HG03159 (cell line): ENCODE measurements around the gene ACSS1.

Experiments used
- ATAC-seq: cut with Tn5 transposase; IDR thresholded peaks from one replicate; pipeline ENCODE4 v1.9.1; 2021; ENCODE audit warnings: mild to moderate bottlenecking, moderate library complexity; ENCODE audit not compliant: unreplicated experiment

ACSS1 gene

DNA sequence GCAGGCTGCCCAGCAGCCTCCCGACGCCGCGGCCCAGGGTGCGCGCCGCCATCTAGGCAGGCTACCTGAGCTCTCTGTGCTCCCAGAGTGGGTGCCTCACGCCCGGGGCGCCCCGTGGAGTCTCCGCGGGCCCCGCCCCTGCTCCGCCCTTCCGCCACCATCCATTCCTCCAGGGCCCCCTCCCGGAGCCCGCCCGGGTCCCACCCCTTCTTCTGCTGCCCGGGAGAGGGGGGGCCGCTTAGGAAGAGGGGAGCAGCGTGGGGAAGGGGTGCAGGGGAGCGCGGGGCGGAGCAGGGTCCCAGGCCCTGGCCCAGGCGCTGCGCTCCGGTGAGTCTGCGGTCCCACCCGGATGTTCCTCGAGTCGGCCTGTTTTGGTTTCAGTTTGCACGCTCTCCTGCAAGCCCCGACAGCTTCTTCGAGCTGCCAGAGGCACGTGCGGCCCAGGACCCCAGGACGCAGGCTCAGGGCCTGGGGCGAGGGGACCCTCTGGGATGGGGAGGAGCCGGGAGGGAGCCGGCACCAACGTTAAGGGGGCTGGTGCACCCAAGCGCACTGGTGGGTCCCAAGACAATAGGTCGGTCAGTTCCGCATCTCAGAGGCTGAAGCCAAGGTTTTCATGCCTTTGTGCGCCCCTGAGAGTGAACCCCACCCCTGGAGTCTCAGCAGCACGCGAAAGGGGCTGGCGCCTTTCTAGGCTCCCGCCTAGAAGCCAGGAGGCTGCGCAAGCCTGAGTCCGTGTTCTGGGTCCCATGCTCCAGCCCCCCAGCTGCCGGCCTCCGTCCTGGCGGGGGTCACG, at the start of gene ACSS1:
Gene ACSS1 (minus strand): TSS at position 89 of the 796 bp plus-strand sequence. CDS start 37 bp downstream, at position 52.
- ATAC-seq: peak; percentile 64

- ATAC-seq: no peak
Observed at GRCh38 chr20:25103526-25103925, 45.6 kb upstream of the ACSS1 start.

DNA sequence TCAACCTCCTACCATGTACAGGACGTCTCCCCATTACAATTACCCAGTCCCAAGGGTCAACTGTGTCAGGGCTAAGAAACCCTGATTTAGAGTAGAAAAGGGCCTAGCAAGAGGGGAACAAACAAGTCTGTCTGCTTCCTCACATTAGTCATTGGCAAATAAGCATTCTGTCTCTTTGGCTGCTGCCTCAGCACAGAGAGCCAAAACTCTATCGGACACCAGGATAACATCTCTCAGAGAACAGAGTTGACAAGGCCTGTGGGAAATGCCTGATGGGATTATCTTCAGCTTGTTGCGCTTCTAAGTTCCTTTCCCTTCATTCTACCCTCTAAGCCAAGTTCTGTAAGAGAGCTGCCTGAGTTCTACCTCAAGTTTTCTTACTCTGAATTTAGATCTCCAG, 43.0 kb upstream of the ACSS1 start:
- ATAC-seq: no peak

DNA sequence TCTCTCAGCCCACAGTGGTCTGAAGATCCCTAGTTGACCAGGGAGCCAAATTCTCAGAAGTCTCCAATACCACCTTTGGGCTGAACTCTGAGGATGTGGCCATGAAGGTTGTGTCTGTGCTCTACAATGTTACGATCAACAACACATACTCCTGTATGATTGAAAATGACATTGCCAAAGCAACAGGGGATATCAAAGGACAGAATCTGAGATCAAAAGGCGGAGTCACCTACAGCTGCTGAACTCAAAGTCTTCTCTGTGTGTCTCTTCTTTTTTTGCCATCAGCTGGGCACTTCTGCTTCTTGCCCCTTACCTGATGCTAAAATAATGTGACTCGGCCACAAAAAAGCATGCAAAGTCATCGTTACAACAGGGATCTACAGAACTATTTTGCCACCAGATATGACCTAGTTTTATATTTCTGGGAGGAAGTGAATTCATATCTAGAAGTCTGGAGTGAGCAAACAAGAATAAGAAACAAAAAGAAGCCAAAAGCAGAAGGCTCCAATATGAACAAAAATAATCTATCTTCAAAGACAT, 41.7 kb upstream of the ACSS1 start:
- ATAC-seq: no peak

DNA sequence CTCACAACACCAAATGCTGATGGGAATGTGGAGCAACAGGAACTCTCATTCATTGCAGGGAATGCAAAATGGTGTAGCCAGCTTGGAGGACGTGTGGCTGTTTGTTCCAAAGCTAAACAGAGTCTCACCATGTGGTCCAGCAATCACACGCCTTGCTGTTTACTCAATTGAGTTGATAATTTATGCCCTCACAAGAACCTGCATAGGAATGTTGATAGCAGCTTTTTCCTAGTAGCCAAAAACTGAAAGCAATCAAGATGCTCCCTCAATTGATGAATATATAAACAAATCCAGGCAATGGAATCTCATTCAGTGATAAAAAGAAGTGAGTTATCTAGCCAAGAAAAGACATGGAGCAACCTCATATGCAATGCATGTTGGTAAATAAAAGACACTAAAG, 39.6 kb upstream of the ACSS1 start:
- no peak for ATAC-seq

- ATAC-seq: peak; percentile 83
Observed at GRCh38 chr20:25090492-25091429, 32.8 kb upstream of the ACSS1 start.

DNA sequence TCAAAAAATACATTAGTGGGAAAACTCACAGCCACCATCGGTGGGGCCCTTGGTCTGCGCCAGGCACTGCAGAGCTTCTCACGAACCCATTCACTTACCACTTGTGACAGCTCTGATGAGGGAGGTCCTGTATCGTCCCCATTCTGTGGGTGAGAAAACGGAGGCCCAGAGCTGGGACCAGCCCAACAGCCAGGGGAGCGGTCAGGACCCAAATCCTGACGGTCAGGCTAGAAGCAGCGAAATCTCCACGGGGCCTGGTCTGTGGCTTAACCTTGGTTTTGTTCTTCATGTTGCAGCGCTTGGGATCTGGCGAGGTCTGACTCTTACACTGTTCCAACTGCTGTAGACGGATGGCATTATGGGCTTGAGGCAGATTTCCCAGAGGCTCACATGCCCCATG, 31.7 kb upstream of the ACSS1 start:
- ATAC-seq: no peak

DNA sequence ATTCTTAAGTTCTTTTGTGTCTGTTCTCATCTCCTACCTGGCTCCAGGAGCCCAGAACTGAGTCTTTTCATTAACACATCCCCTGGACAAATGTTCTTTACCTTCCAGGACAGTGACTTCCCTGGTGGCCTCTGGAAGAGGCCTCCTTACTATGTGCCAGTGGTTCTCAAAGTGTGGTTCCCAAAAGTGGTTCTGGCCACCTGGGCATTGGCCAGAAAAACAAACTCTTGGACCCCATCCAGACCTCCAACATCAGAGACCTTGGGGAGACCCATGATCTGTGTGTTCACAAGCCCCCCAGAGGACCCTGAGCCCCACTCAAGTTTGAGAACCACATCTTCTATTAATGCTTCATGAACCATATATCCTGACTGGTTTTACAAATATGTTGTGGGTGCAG, 31.2 kb upstream of the ACSS1 start:
- ATAC-seq: no peak

DNA sequence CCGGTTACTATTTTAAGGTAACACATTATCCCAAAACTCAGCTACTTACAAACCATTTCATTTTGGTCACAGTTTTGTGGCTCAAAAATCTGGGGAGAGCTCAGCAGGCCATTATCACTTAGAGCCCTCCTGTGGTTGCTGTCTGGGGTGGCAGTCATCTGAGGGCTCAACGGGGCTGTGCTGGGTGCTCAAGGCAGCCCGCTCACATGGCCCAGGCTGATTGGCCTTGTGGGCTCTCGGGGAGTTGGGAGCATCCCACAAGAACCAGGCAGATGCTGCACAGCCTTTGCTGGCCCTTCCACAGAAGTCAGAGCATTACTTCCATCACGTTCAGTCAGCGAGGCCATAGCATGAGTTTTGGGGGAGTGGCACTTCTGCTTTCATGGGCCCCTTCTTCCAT, 30.3 kb upstream of the ACSS1 start:
- no peak for ATAC-seq

DNA sequence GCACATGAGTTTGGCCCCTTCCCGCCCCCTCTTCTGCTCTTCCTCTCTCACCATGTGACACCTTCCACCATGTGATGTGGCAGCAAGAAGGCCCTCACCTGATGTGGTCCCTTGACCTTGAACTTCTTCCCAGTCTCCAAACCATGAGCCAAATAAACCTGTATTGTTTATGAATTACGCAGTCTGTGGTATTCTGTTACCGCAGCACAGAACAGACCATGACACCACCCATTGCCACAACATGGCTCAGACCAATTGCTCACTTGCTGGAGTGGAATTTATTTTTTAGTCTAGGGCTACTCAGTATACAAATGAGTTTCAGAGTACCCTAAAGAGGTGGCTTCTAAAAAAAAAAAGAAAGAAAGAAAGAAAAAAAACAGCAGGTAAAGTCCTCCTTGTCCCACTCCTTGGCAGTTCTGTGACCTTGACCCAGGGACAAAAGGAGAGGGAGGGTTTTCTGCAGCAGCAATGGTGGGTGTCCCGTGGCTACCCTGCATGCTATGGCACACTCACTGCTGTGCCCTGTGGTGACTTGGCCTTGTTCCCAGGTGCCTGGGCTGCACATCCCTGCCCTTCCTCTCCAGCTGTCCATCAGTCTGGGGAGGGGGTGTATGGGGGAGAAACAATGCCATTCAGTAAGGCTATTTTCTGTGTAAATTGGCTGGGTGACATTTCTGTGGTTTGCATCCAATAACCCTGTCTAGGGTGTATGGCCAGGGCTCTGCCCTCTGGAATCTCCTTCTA, 29.4 kb upstream of the ACSS1 start:
- ATAC-seq: no peak

DNA sequence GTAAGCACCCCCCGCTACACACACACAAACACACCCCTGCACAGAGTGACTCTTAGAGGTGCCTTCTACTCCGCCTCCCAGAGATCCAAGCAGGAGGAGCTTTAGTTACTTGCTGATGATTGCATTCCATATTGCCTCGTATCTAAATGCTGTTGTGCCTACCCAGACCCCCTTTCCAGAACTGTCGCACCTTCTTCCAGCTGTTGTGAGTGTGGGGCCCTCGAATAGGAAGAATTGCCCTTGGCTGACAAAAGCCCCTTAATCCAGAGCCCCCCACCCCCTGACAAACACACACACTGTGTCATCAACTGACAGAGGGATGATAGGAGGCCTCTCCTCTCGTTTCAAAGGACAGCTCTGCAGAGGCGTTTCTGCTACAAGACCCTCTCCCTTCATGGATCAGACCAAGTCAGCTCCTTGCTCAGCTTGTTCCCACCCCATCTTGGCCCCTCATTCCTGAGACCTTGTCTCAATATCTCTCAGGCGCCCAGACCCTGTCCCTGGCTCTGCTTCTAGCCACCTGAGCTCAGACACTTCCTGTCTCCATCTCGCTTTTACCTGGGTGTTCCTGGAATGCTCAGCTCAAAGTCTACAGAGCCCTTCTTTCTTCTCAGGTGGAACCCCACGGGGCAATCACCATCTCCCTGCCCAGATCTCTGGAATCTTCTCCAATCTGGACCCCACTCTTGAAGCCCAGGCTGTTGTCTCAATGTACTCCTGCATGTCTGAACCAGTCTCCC, 28.0 kb upstream of the ACSS1 start:
- no peak for ATAC-seq

DNA sequence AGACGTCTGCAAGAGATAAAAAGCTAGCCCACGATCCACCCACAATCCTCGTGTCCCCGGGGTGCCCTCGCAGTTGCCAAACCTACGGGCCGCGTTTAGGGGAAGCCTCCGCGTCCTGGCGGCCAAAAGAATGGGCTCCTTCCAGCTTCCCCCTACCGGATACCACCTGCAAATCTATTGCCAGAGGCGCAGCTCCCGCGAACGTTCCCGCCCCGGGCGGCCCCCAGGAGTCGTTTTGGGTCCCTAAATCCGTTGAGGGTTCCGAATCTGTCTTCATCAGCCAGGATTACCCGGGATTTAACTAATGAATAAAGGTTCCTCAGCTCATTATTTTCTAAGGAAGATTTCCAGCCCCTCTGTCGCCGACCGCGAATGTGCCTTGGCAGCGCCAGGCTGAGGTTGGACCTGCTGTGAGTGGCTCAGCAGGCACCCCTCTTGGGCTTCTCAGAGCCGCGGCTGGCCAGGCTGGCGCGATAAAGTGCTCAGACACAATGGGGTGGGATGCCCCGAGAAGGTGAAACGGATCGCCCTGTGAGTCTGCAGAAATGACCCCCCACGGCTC, 26.8 kb upstream of the ACSS1 start:
- ATAC-seq: no peak

GRCh38 chr20:25083773-25084625, 26.1 kb upstream of the ACSS1 start:
- no peak for ATAC-seq

DNA sequence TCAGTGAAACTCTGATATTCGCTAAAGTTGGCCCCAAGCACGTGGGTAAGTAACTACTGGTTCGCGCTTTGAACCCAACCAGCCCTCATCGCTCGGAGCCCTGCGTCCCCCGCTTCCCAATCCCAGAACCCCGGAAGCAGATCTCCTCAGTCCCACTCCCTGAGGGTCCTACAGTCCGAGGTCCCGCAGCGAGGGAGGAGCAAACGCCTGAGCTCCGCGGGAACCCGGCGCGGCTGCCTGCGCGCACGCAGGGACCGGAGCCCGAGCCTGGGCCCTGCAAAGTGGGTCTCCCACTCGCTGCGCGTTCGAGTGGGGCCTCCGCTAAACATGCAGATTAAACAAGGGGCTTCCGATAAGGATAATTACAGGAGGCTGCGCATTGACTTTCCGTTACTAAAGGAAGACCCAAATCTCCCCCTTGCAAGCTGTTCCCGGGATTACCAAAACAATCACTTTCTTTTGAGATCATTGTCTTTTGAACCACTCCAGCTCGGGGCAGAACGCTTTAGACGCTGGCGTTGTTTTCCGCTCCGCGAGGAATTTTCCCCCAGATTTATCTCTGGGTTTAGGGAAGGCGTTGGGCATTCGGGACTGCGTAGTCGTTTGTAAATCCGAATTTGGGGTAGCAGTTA, 25.3 kb upstream of the ACSS1 start:
- no peak for ATAC-seq

DNA sequence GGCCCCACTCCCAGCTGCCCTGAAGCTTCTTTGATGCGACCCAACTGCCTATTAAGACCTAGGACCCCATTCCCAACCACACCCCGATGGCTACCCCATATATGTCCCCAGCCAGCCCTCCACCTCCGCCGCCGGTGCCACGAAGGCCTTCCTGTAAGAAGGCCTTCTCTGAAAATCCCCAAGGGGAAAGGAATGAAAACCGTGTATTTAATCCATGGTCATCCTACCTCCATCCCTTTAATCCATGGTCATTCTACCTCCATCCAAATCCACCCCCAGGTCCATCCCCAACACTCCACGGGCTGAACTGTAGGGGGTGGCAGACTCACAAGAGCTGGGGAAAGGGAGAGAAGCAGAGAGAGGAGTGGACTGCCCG, 24.5 kb upstream of the ACSS1 start:
- ATAC-seq: no peak

GRCh38 chr20:25081730-25082497, 24.0 kb upstream of the ACSS1 start, which contains the start of gene VSX1:
TSS of gene VSX1 (minus strand) at chr20:25082141. CDS start at chr20:25082096, 45 bp downstream.
- ATAC-seq: no peak

DNA sequence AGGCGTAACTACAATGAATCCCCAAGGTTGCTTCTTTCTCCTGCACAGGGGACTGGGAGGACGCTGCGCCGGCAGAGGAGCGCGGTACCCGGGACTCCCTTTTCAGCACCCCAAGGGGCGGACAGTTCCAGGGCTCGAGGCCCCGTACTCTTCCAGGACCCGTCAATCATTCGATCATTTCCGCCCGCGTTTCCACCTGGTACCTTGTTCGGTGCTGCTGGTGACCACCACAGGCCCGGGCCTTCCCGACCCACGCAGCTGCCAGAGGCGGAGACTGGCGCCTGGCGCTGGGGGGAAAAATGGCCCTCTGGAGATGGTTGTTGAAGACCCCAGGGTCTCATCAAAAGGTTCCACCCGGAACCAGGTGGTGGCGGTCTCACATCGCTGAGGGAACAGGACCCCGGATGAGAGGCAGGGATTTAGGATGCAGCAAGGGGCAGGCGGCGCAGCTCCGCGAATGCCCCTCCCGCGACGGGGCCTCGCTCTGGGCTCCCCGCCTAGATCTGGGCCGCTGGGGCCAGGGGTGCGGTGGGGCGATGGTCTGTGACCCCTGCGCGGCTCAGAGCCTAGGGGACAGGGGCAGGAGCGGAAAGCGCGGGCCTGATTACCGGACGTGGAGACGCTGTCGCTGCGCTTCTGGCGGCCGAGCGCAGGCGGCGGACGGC, 23.3 kb upstream of the ACSS1 start:
- no peak for ATAC-seq
